Measurements from ENCODE around the gene ESR1.

Gene ESR1

DNA sequence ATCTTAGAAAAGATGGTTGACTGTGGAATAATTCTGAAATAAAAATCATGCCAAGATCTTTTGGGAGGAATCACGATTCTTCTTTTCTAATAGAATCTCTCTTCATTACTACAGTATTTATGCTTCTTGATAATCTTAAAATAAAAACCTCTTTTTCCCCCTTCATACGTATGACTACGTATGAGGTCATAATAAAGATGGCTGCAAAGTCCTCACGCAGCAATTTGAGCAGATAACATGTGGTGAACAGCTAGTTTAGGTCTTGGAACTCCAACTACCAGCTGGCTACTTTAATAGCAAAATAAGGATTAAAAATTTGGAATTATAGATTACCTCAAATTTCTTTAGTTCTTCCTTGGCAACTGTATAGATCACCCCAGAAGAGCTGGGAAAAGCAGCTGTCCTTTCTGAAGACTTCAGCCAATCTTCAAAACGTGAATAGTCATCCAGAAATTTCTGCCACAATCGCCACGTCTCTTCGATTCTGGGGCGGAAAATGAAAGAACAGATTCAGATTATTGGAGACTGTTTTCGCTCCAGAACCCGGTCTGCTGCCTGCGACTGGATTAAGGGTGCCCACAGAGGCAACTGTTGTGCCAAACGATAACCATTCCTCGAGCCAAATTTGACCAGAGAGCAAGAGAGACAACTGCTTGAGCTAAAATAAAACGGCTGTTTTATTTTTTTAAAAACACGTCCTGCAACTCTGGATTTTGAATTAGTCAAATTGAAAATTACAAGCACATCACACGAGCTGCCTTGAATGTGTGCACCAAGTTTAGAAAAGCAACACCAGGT, 347.3 kb downstream of the ESR1 start:
- H3K4me3 ChIP-seq = no peak overlapping the region
- no peak overlapping the region for H3K27ac ChIP-seq
- TF ChIP-seq, protein P1, sequence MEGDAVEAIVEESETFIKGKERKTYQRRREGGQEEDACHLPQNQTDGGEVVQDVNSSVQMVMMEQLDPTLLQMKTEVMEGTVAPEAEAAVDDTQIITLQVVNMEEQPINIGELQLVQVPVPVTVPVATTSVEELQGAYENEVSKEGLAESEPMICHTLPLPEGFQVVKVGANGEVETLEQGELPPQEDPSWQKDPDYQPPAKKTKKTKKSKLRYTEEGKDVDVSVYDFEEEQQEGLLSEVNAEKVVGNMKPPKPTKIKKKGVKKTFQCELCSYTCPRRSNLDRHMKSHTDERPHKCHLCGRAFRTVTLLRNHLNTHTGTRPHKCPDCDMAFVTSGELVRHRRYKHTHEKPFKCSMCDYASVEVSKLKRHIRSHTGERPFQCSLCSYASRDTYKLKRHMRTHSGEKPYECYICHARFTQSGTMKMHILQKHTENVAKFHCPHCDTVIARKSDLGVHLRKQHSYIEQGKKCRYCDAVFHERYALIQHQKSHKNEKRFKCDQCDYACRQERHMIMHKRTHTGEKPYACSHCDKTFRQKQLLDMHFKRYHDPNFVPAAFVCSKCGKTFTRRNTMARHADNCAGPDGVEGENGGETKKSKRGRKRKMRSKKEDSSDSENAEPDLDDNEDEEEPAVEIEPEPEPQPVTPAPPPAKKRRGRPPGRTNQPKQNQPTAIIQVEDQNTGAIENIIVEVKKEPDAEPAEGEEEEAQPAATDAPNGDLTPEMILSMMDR (IDR thresholded peaks at IDR 0.05) = no peak
- DNase-seq (ENCODE audit: low spot score) = no peak

DNA sequence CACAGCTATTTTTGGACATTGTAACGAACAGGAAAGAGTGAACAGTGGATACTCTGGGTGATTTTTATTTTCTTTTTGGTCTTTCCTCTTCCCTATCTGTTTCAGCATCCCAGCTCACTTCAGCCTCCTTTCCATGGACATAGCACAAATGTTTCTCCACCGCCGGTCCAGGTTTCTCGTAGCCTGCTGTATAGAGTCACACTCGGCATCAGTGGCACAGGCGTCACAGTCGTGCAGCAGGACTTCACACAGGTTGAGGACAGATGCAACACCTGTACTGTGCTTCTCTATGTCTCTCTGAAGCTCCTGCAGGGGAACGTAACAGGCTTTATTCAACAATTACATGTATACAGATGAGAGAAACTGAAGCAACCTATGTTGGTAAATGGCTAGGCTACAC, 348.3 kb downstream of the ESR1 start:
- no peak overlapping the region for H3K4me3 ChIP-seq
- no peak overlapping the region for H3K27ac ChIP-seq
- DNase-seq (ENCODE audit: low spot score) = no peak
- TF ChIP-seq, protein P1 (IDR thresholded peaks at IDR 0.05) = no peak

DNA sequence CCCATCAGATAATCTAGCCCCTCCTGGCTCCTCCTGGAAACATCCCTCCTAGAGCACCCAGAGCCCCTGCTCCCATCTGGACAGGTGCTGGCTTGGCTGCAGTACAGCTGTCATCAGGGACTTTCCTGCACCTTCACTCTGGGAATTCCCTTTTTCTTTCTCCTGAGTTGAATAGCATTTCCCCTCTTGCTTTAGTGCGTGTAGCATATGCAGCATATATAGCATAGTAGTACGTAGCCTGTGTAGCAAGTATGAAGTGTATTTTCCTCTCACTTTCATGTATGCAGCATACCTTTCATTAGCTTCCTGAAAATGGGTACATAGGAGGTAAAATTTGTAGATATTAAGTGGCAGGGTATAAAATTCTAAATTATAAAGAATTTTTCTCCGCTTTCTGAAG, 352.9 kb downstream of the ESR1 start:
- no peak overlapping the region for H3K4me3 ChIP-seq
- TF ChIP-seq, protein P1 (IDR thresholded peaks at IDR 0.05) = no peak
- DNase-seq (ENCODE audit: low spot score) = no peak
- no peak overlapping the region for H3K27ac ChIP-seq

DNA sequence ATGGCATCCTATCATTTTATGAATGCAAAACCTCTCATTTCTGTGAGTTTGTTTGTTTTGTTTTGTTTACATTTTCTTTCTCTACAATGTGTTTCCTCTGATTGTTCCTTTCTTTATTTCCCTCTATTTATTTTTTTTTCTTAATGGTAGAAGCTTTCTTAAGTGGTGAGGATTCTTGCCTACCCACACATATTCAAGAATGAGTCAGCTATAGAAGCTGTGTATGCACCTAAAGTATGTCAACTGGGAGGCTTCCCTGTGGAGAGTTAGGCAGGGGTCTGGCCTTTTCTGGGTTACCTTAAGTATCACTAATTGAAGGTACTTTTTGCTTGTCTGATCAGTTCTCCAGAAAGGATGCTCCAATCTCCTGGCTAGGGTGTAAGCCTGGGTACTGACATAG, 354.0 kb downstream of the ESR1 start:
- Histone ChIP-seq H3K4me3 (no peak overlapping the region), H3K27ac (no peak overlapping the region)
- DNase-seq (ENCODE audit: low spot score) = no peak
- TF ChIP-seq, protein P1 (IDR thresholded peaks at IDR 0.05) = no peak

DNA sequence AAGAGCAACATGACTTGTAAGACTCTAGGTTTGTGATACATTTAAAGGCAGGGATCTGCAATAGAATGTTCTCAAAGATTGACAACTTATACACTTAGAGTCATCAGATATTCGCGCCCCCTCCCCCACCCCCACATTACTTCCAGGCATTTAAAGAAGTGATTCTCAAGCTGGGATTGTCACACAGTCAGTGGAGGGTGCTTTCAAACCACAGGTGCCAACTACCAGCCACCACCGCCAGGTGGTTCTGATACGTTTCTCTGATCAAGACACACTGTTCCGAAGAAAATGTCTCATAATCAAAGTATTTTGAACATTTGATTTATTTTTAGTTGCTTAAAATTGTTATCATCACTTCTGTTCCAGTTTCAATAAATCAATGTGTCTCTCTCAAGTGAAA, 357.5 kb downstream of the ESR1 start:
- no peak overlapping the region for H3K4me3 ChIP-seq
- H3K27ac ChIP-seq = no peak overlapping the region
- no peak for DNase-seq (ENCODE audit: low spot score)
- TF ChIP-seq, protein P1 (IDR thresholded peaks at IDR 0.05) = no peak

DNA sequence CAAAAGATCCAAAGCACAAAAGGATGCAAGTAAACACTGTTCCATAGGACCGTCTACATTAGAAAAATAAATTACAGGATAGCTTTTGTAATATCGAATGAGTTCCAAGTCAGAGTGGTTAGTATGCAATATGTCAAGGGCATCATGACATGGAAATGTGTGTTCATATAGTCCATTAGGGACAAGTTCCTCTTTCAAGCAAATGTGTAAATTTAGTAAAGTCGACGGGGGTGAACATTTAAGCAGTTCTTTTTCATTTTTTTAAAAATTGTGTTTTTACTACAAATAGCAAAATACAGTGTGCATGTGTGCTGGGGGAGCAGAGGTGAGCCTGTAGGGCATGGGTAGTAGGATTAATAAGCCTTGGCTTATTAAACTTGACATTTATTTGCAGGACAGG, 359.0 kb downstream of the ESR1 start:
- Histone ChIP-seq H3K27ac (no peak overlapping the region), H3K4me3 (no peak overlapping the region)
- no peak for DNase-seq (ENCODE audit: low spot score)
- TF ChIP-seq, protein P1 (IDR thresholded peaks at IDR 0.05) = no peak

DNA sequence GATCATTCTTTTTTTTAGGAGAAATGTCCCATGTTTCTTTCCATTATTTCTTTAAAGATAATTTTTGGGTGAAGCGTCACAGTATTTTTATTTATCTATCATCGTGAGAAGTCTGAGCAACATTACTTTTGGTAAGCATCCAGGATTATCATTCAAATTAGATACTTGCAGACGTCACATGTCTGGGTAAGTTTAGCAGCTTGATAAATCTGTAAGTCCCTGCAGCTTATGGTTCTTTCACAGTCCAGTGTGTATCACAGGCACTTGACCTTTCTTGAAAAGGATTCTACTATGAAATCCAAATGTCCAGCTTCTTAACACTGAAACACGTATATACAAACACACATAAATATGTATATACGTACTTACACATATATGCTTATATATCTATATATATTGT, 359.4 kb downstream of the ESR1 start:
- no peak for DNase-seq (ENCODE audit: low spot score)
- H3K4me3 ChIP-seq = no peak overlapping the region
- TF ChIP-seq, protein P1 (IDR thresholded peaks at IDR 0.05) = no peak
- no peak overlapping the region for H3K27ac ChIP-seq
